Activated CD4-positive, alpha-beta T cell treated with anti-CD3 and anti-CD28 coated beads, Interleukin-2, amount 10 ng/mL, durations not matched to agents 24 days and 14 days (primary cell): ENCODE data around the gene FCMR. TPM values are rescaled to one million over a fixed set of nuclear protein-coding genes. Genes with fewer than 3 reads are reported as not detected.

Experiments
- DNase-seq: peaks from one replicate; pipeline ENCODE4 v3.0.0; 2022
- H3K27ac Mint-ChIP-seq: one replicate; pipeline ENCODE4 v1.8.0; 2022; ENCODE audit warnings: mild to moderate bottlenecking, mixed read lengths
- H3K27me3 Mint-ChIP-seq: one replicate; pipeline ENCODE4 v1.8.0; 2022; ENCODE audit warnings: mixed read lengths
- H3K36me3 Mint-ChIP-seq: one replicate; pipeline ENCODE4 v1.8.0; 2022; ENCODE audit warnings: low read depth, mild to moderate bottlenecking, mixed read lengths
- H3K4me1 Mint-ChIP-seq: one replicate; pipeline ENCODE4 v1.8.0; 2021; ENCODE audit warnings: mixed read lengths
- H3K4me3 Mint-ChIP-seq: one replicate; pipeline ENCODE4 v1.8.0; 2022; ENCODE audit warnings: mild to moderate bottlenecking, moderate library complexity, mixed read lengths
- H3K9me3 Mint-ChIP-seq: one replicate; pipeline ENCODE4 v1.8.0; 2021; ENCODE audit warnings: mixed read lengths
- intact Hi-C: fragments of 100-400 bp; cut with micrococcal nuclease; formaldehyde crosslinking; loops from one replicate; pipeline ENCODE4 v1.15.1; 2023
- total RNA-seq: library from RNA; stranded (reverse); gene quantifications from 2 replicates; pipeline ENCODE4 v1.2.3, GENCODE V29; 2022

The FCMR gene
- total RNA-seq, 1 donor from 2014 or later = 19.6 TPM

GRCh38 chr1:206878456-206878855, 43.3 kb downstream of the FCMR start:
- Mint-ChIP-seq H3K4me3 (no peak overlapping the region), H3K9me3 (peaks cover 35% of the 10 kb centered on the region), H3K27ac (no peak overlapping the region), H3K36me3 (peaks cover 3% of the 10 kb centered on the region), H3K27me3 (peaks cover 4% of the 10 kb centered on the region), H3K4me1 (peaks cover 2% of the 10 kb centered on the region)
- intact Hi-C loops = no loop called here
- DNase-seq = no peak

GRCh38 chr1:206875752-206876377, 45.9 kb downstream of the FCMR start:
- H3K36me3 Mint-ChIP-seq = peaks cover 6% of the 10 kb centered on the region
- H3K4me1 Mint-ChIP-seq = peaks cover 2% of the 10 kb centered on the region
- H3K27ac Mint-ChIP-seq = no peak overlapping the region
- intact Hi-C loops = no loop called here
- peaks cover 50% of the 10 kb centered on the region for H3K9me3 Mint-ChIP-seq
- no peak overlapping the region for H3K4me3 Mint-ChIP-seq
- DNase-seq = no peak
- peaks cover 1% of the 10 kb centered on the region for H3K27me3 Mint-ChIP-seq

GRCh38 chr1:206873603-206874188, 48.0 kb downstream of the FCMR start:
- peak; percentile 28 for DNase-seq
- Mint-ChIP-seq H3K27ac (no peak overlapping the region), H3K4me1 (no peaks in the 10 kb centered on the region), H3K9me3 (peaks cover 44% of the 10 kb centered on the region), H3K36me3 (peaks cover 6% of the 10 kb centered on the region), H3K27me3 (peaks cover 1% of the 10 kb centered on the region), H3K4me3 (no peak overlapping the region)
- intact Hi-C loops = no loop called here

GRCh38 chr1:206872139-206872538, 49.6 kb downstream of the FCMR start:
- H3K9me3 Mint-ChIP-seq = peaks cover 35% of the 10 kb centered on the region
- H3K36me3 Mint-ChIP-seq = peaks cover 4% of the 10 kb centered on the region
- intact Hi-C loops = no loop called here
- H3K27me3 Mint-ChIP-seq = peaks cover 7% of the 10 kb centered on the region
- no peak overlapping the region for H3K27ac Mint-ChIP-seq
- H3K4me1 Mint-ChIP-seq = no peaks in the 10 kb centered on the region
- H3K4me3 Mint-ChIP-seq = no peak overlapping the region
- peak; percentile 29 for DNase-seq

GRCh38 chr1:206868264-206868663, 53.5 kb downstream of the FCMR start:
- Mint-ChIP-seq H3K27ac (no peak overlapping the region), H3K4me1 (peaks cover 9% of the 10 kb centered on the region), H3K36me3 (peaks cover 2% of the 10 kb centered on the region), H3K9me3 (peaks cover 14% of the 10 kb centered on the region), H3K4me3 (no peak overlapping the region), H3K27me3 (peaks cover 12% of the 10 kb centered on the region)
- peak; percentile 26 for DNase-seq
- intact Hi-C loops = loop anchor here (5.0 kb wide), 1 partner anchor 114 kb away; no protein-coding TSS in a partner anchor

GRCh38 chr1:206867716-206868115, 54.0 kb downstream of the FCMR start:
- DNase-seq = peak; percentile 43
- intact Hi-C loops = loop anchor here (5.0 kb wide), 1 partner anchor 115 kb away; no protein-coding TSS in a partner anchor
- Mint-ChIP-seq H3K27me3 (peaks cover 17% of the 10 kb centered on the region), H3K4me1 (peaks cover 9% of the 10 kb centered on the region), H3K27ac (no peak overlapping the region), H3K4me3 (no peak overlapping the region), H3K9me3 (peaks cover 11% of the 10 kb centered on the region), H3K36me3 (peaks cover 2% of the 10 kb centered on the region)

GRCh38 chr1:206867239-206867638, 54.5 kb downstream of the FCMR start:
- H3K36me3 Mint-ChIP-seq = peaks cover 2% of the 10 kb centered on the region
- H3K4me3 Mint-ChIP-seq = no peak overlapping the region
- intact Hi-C loops = loop anchor here (5.0 kb wide), 1 partner anchor 115 kb away; no protein-coding TSS in a partner anchor
- H3K27me3 Mint-ChIP-seq = peaks cover 18% of the 10 kb centered on the region
- peaks cover 9% of the 10 kb centered on the region for H3K4me1 Mint-ChIP-seq
- DNase-seq = peak; percentile 50
- peaks cover 10% of the 10 kb centered on the region for H3K9me3 Mint-ChIP-seq
- no peak overlapping the region for H3K27ac Mint-ChIP-seq

GRCh38 chr1:206866062-206866461, 55.7 kb downstream of the FCMR start:
- H3K36me3 Mint-ChIP-seq = no peaks in the 10 kb centered on the region
- H3K27me3 Mint-ChIP-seq = peaks cover 24% of the 10 kb centered on the region
- peaks cover 1% of the 10 kb centered on the region for H3K9me3 Mint-ChIP-seq
- H3K4me1 Mint-ChIP-seq = peaks cover 9% of the 10 kb centered on the region
- no peak overlapping the region for H3K27ac Mint-ChIP-seq
- intact Hi-C loops = loop anchor here (5.0 kb wide), 1 partner anchor 116 kb away; no protein-coding TSS in a partner anchor
- no peak overlapping the region for H3K4me3 Mint-ChIP-seq
- DNase-seq = peak; percentile 44

- Mint-ChIP-seq H3K36me3 (no peaks in the 10 kb centered on the region), H3K4me1 (peaks cover 9% of the 10 kb centered on the region), H3K4me3 (no peak within 1 kb of the TSS), H3K27ac (peak within 1 kb of the TSS; percentile 32), H3K9me3 (no peaks in the 10 kb centered on the region), H3K27me3 (peaks cover 30% of the 10 kb centered on the region)
- peak; percentile 95 for DNase-seq
- intact Hi-C loops = loop anchor here (1.0 to 5.0 kb wide), 3 partner anchors 47 to 117 kb away; no protein-coding TSS in a partner anchor
Measured at GRCh38 chr1:206864939-206865671, 56.6 kb downstream of the FCMR start, which contains the start of gene IL20. TSS of gene IL20 (plus strand) at chr1:206865623. CDS start at chr1:206865853, 230 bp downstream.

GRCh38 chr1:206863266-206863665, 58.5 kb downstream of the FCMR start:
- Mint-ChIP-seq H3K27me3 (peaks cover 31% of the 10 kb centered on the region), H3K27ac (no peak overlapping the region), H3K36me3 (no peaks in the 10 kb centered on the region), H3K4me1 (peaks cover 13% of the 10 kb centered on the region), H3K9me3 (peaks cover 3% of the 10 kb centered on the region), H3K4me3 (no peak overlapping the region)
- intact Hi-C loops = no loop called here
- DNase-seq = peak; percentile 51

GRCh38 chr1:206860165-206860564, 61.6 kb downstream of the FCMR start:
- peaks cover 3% of the 10 kb centered on the region for H3K9me3 Mint-ChIP-seq
- no peaks in the 10 kb centered on the region for H3K36me3 Mint-ChIP-seq
- H3K4me3 Mint-ChIP-seq = no peak overlapping the region
- peak; percentile 34 for DNase-seq
- intact Hi-C loops = no loop called here
- H3K27ac Mint-ChIP-seq = no peak overlapping the region
- peaks cover 22% of the 10 kb centered on the region for H3K27me3 Mint-ChIP-seq
- H3K4me1 Mint-ChIP-seq = peaks cover 18% of the 10 kb centered on the region

GRCh38 chr1:206859082-206859521, 62.6 kb downstream of the FCMR start:
- H3K27ac Mint-ChIP-seq = no peak overlapping the region
- H3K36me3 Mint-ChIP-seq = no peaks in the 10 kb centered on the region
- H3K4me3 Mint-ChIP-seq = no peak overlapping the region
- H3K9me3 Mint-ChIP-seq = peaks cover 3% of the 10 kb centered on the region
- intact Hi-C loops = no loop called here
- DNase-seq = peak; percentile 58
- peaks cover 25% of the 10 kb centered on the region for H3K27me3 Mint-ChIP-seq
- peaks cover 13% of the 10 kb centered on the region for H3K4me1 Mint-ChIP-seq

- Mint-ChIP-seq H3K4me3 (no peak overlapping the region), H3K27ac (no peak overlapping the region), H3K27me3 (peaks cover 29% of the 10 kb centered on the region), H3K36me3 (no peaks in the 10 kb centered on the region), H3K9me3 (peaks cover 19% of the 10 kb centered on the region), H3K4me1 (peaks cover 13% of the 10 kb centered on the region)
- intact Hi-C loops = no loop called here
- DNase-seq = peak; percentile 62
Measured at GRCh38 chr1:206856674-206857464, 64.9 kb downstream of the FCMR start.
